Right lobe of liver (tissue), 4 donors: ENCODE measurements around the gene RINL.

ENCODE experiments used
- CTCF ChIP-seq, 4 donors: fragments of 200-600 bp in 3 of 4; fragments of 450-650 bp in 1 of 4; IDR thresholded peaks; one replicate each; pipeline versions ENCODE4 v1.5.1 to v1.8.0; 2016 to 2022; ENCODE audit warnings: antibody characterized with exemption in 4 of 4, mild to moderate bottlenecking in 2 of 4
- POLR2A ChIP-seq: fragments of 450-650 bp; IDR thresholded peaks from one replicate; pipeline ENCODE4 v1.6.1; 2017; ENCODE audit warnings: antibody characterized with exemption, mild to moderate bottlenecking
- donor health status: DM: no; HTN: no; CAD: no.
- donor health status: DM: no; HTN: no; CAD: no.
- donor health status: DM: no; HTN: yes; CAD: no.

GRCh38 chr19:38919837-38920601 lies 41.9 kb upstream of the RINL start:
- TF ChIP-seq POLR2A (no peak), CTCF (IDR thresholded peaks at IDR 0.05) (no peak)
